ENCODE measurements around the gene GSDME.

DNA sequence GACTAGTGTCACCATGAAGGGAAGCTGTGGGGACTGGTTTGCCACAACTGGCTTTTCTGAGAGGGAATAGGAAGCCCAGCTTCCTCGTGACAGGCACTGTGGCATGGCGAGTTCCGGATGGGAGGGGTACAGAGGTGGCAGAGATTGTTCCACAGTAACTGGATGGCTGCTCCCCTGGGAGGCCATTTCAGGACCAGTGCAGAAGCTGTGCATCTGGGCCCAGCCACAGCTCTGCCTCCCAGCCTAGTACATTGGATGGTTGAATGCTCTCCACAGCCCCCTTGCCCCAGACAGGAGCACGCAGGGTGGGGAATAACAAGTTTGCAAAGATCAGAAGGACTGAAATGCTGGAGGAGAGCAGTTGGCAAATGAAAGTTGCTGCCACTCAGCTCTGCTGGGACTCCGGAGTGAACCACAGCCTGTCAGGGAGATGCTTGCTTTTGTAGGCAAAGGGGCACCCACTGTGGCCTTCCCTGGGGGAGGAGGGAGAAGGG is 51.8 kb downstream of the GSDME start:
- TF ChIP-seq CTCF (conservative IDR thresholded peaks at IDR 0.05 in 1 of 2, IDR thresholded peaks at IDR 0.05 in 1 of 2; ENCODE audit: extremely low read depth in 1 of 2, insufficient read depth in 1 of 2, low read depth in 1 of 2, low read length in 2 of 2) (no peak), EZH2 (IDR thresholded peaks at IDR 0.05; ENCODE audit: borderline replicate concordance, low read length) (no peak)

Data from mammary epithelial cell (primary cell).